Measurements from ENCODE around the gene WWOX. TPM values are rescaled to one million over a fixed set of nuclear protein-coding genes. Genes with fewer than 3 reads are reported as not detected.

The WWOX gene
- polyA plus RNA-seq, 1 donor (not counting 4 experiments of a cell fraction or from before 2014, with no cell fraction given) = 5.1 TPM

DNA sequence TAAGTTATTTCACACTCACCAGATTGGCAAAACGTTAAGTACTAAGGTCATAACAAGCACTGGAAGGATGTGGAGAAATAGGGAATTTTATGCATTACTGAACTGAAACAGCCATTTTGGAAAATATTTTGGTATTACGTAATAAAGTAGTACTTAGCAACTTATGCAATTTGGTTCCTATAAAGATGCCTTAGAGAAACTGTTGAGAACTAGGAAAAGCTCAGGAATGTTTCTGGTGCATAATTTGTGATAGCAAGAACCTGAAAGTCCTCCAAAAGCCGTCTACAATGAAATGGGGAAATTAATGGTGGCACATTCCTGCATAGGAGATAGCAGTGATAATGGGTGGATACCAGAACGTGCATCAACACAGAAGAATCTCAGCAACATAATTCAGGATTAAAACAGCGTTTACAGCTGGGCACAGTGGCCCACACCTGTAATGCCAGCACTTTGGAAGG lies 472.5 kb downstream of the WWOX start:
- H3K4me2 ChIP-seq (ENCODE audit: control insufficient read depth, extremely low read depth, insufficient read depth, low read depth, low read length) = no peak overlapping the region
- peaks cover 10% of the 10 kb centered on the region for H3K4me1 ChIP-seq (ENCODE audit: control insufficient read depth, extremely low read depth, insufficient read depth, low read length)
- FAIRE-seq (no peak), DNase-seq (ENCODE audit: low read depth, low spot score) (no peak)
- H3K27ac ChIP-seq (ENCODE audit: control insufficient read depth, insufficient read depth, low read length) = no peak overlapping the region
- no peak overlapping the region for H2AFZ ChIP-seq (ENCODE audit: control insufficient read depth, low read length)
- H3K9me1 ChIP-seq (ENCODE audit: control insufficient read depth, extremely low read depth, insufficient read depth, low read length) = no peaks in the 10 kb centered on the region
- TF ChIP-seq, protein P1, sequence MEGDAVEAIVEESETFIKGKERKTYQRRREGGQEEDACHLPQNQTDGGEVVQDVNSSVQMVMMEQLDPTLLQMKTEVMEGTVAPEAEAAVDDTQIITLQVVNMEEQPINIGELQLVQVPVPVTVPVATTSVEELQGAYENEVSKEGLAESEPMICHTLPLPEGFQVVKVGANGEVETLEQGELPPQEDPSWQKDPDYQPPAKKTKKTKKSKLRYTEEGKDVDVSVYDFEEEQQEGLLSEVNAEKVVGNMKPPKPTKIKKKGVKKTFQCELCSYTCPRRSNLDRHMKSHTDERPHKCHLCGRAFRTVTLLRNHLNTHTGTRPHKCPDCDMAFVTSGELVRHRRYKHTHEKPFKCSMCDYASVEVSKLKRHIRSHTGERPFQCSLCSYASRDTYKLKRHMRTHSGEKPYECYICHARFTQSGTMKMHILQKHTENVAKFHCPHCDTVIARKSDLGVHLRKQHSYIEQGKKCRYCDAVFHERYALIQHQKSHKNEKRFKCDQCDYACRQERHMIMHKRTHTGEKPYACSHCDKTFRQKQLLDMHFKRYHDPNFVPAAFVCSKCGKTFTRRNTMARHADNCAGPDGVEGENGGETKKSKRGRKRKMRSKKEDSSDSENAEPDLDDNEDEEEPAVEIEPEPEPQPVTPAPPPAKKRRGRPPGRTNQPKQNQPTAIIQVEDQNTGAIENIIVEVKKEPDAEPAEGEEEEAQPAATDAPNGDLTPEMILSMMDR (optimal IDR thresholded peaks at IDR 0.05 in 1 of 3, IDR thresholded peaks at IDR 0.05 in 1 of 3, conservative IDR thresholded peaks at IDR 0.05 in 1 of 3; ENCODE audit: extremely low read depth in 1 of 3, insufficient read depth in 2 of 3, low read length in 3 of 3) = no peak
- TF ChIP-seq EZH2 (IDR thresholded peaks at IDR 0.05; ENCODE audit: low read length) = no peak
- H3K27me3 ChIP-seq (ENCODE audit: control insufficient read depth, extremely low read depth, insufficient read depth, low read length) = no peaks in the 10 kb centered on the region
- H3K4me3 ChIP-seq (ENCODE audit: control insufficient read depth in 2 of 3, extremely low read depth in 1 of 3, insufficient read depth in 2 of 3, low read depth in 1 of 3, low read length in 3 of 3) = no peak overlapping the region
- H3K9me3 ChIP-seq (ENCODE audit: control insufficient read depth, low read depth, low read length) = no peaks in the 10 kb centered on the region
- H3K9ac ChIP-seq (ENCODE audit: control insufficient read depth, extremely low read depth, insufficient read depth, low read length) = no peak overlapping the region
- dilution Hi-C loops (cut with MboI; ENCODE audit: extremely low pct_ligation_motif_present, low sequenced_read_pairs) = no loop called here
- no peaks in the 10 kb centered on the region for H3K79me2 ChIP-seq (ENCODE audit: control insufficient read depth, insufficient read depth, low read length)
- H3K36me3 ChIP-seq (ENCODE audit: control insufficient read depth in 2 of 2, extremely low read depth in 1 of 2, insufficient read depth in 2 of 2, low read length in 2 of 2) = no peaks in the 10 kb centered on the region
- no peaks in the 10 kb centered on the region for H4K20me1 ChIP-seq (ENCODE audit: control insufficient read depth, extremely low read depth, insufficient read depth, low read length)

DNA sequence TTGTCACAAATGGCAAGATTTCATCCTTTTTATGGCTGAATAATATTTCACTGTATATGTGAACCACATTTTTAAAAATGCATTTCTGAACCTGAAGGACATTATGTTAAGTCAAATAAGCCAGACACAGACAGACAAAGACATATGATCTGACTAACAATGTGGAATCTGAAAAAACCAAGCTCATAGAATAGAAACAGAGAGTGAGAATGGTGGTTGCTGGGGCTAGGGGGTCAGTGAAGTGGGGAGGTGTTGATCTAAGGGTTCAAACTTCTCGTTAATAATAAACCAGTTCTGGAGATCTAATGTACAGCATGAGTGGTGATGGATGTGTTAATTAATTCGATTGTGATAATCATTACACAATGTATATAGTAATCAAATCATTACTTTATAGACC lies 475.1 kb downstream of the WWOX start:
- Histone ChIP-seq H3K4me3 (ENCODE audit: control insufficient read depth in 2 of 3, extremely low read depth in 1 of 3, insufficient read depth in 2 of 3, low read depth in 1 of 3, low read length in 3 of 3) (no peak overlapping the region), H3K9ac (ENCODE audit: control insufficient read depth, extremely low read depth, insufficient read depth, low read length) (no peak overlapping the region), H3K27ac (ENCODE audit: control insufficient read depth, insufficient read depth, low read length) (no peak overlapping the region), H3K27me3 (ENCODE audit: control insufficient read depth, extremely low read depth, insufficient read depth, low read length) (no peaks in the 10 kb centered on the region), H3K9me1 (ENCODE audit: control insufficient read depth, extremely low read depth, insufficient read depth, low read length) (no peaks in the 10 kb centered on the region), H3K9me3 (ENCODE audit: control insufficient read depth, low read depth, low read length) (no peaks in the 10 kb centered on the region), H2AFZ (ENCODE audit: control insufficient read depth, low read length) (no peak overlapping the region), H3K4me2 (ENCODE audit: control insufficient read depth, extremely low read depth, insufficient read depth, low read depth, low read length) (no peak overlapping the region), H3K36me3 (ENCODE audit: control insufficient read depth in 2 of 2, extremely low read depth in 1 of 2, insufficient read depth in 2 of 2, low read length in 2 of 2) (no peaks in the 10 kb centered on the region), H4K20me1 (ENCODE audit: control insufficient read depth, extremely low read depth, insufficient read depth, low read length) (no peaks in the 10 kb centered on the region), H3K4me1 (ENCODE audit: control insufficient read depth, extremely low read depth, insufficient read depth, low read length) (peaks cover 18% of the 10 kb centered on the region), H3K79me2 (ENCODE audit: control insufficient read depth, insufficient read depth, low read length) (no peaks in the 10 kb centered on the region)
- DNase-seq (ENCODE audit: low read depth, low spot score) (no peak), FAIRE-seq (no peak)
- dilution Hi-C loops (cut with MboI; ENCODE audit: extremely low pct_ligation_motif_present, low sequenced_read_pairs) = no loop called here
- no peak for TF ChIP-seq EZH2 (IDR thresholded peaks at IDR 0.05; ENCODE audit: low read length)
- TF ChIP-seq, protein P1 (optimal IDR thresholded peaks at IDR 0.05 in 1 of 3, IDR thresholded peaks at IDR 0.05 in 1 of 3, conservative IDR thresholded peaks at IDR 0.05 in 1 of 3; ENCODE audit: extremely low read depth in 1 of 3, insufficient read depth in 2 of 3, low read length in 3 of 3) = no peak

Data from keratinocyte (primary cell).